SKM-1 (cell line): ENCODE measurements around the gene NCOR1.

Source experiments
- DNase-seq: peaks from one replicate; lab custom pipeline; 2025; ENCODE audit not compliant: unreplicated experiment; lab: John Stamatoyannopoulos, UW

NCOR1 gene

DNA sequence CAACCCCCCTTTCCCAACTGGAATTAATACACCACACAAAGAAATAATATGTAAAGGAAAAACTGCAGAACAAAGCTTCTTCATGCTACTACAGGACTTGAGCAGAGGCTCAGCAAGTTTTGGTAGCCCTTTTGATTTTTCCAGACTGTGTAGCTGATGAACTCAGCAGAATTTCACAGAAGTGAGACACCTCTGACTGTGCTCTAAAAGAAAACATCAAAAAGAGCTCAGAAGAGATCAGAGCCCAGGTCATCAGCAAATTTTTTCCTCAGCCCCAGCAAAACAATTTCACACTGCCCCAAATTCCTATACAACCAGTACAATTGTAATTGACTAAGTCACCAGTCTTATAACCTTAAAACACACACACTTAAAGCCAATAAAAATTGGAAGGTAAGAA lies 177.7 kb downstream of the NCOR1 start:
- DNase-seq = no peak

DNA sequence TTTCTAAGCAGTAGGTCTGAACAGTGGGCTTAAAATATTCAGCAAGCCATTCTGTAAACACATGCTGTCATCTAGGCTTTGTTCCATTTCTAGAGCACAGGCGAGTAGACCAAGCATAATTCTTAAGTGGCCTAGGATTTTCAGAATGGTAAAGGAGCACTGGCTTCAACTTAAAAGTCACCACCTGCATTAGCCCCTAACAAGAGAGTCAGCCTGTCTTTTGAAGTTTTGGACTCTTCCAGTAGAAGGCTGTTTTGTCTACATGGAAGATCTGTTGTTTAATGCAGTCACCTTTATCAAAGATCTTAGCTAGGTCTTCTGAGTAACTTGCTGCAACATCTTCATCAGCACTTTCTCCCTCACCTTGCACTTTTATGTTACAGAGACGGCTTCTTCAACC lies 179.1 kb downstream of the NCOR1 start:
- no peak for DNase-seq

DNA sequence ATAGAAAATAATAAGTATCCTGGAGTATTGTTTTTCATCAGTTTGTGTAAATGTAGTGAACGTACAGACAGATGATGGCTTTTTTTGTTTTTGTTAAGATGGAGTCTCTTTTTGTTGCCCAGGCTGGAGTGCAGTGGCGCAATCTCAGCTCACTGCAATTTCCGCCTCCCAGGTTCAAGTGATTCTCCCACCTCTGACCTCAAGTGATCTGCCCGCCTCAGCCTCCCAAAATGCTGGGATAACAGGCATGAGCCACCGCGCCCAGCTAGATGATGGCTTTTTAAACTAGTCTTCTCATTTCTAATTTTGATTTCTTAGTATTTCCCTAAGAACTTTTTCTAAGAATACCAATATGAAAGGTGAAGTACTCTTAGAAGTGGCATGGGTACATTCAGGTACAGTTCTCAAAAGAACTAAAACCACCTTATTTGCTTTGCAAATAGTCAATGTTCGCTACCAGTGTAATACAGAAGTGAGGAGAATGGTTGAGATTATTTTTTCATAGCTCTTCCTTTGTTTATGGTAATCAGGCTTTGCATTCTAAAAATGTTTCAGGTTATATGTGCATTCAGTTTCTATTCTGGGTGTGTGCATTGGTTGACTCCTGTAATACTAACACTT lies 181.5 kb downstream of the NCOR1 start:
- DNase-seq = no peak

DNA sequence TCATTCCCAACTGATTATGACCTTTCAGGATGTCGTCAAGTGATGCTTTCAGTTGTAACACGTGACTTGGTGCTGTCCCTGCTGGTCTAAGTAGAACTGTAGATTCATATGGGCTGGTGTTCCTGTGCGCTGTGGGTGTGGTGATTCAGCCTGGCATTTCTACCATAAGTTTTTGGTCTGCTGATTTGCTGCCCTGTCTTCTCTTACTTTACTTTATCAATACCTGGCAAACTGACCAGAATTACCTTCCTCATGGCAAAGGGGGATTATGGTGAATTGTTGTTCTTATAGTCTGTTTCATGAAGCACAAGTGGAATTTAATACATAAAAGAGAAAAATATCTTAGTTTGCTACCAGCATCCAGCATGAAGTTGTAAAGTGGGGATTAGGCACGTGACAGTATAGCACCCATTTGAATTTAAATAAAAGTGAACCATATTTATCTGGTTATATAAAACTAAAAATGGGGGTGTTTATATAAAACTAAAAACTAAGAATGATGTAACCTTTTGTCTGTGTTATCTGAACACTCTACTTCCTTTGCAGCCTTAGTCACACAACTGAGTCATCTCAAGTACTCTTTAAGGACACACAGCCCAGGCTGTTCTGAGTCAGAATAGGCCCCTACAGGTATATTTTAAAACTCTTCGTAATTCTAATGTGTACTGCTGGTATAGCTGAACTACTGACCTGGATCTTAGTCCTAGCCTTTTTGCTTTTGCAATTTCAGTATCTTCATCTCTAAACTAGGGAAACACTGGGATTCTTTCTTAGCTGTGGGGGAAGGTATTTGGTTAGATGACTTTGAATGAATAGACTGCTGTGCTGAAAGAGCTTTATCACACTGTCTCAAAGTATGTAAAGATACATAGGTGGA lies 187.4 kb downstream of the NCOR1 start:
- DNase-seq = no peak

DNA sequence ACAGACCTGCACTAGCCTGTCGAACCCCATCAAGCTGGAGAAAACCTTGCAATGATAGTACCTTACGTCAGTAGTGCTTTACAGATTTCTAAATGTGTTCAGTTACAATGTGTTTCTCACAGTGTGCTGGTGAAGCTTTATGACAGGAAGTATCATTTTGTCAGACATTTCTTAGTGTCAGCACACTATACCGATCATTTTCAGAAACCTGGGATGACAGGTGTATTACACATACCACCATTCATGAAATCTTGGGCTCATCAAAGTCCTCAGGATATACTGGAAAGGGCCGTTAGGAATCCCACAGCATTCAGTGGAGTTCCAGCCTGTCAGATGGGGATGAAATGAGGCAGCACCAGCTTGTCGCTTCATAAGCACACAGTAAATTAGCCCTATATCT lies 188.4 kb downstream of the NCOR1 start:
- no peak for DNase-seq

DNA sequence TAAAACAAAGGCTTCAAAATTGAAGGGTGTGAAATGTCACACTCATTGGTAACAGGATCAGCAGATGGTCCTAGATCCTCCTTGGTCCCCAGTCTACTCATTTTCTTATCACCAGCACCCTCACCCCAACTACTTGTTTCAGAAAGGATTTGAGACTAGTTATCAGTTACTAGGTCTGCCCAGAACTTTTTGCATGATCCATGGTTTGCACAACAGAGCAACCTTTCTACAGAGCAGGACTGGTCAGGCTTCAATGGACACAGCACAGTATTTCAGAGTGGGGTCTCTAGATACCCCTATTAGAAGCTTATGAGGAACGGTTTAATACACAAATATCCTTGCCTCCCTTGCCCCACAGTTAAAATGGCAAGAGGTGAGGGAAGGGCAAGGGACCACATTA lies 190.1 kb downstream of the NCOR1 start:
- DNase-seq = no peak

DNA sequence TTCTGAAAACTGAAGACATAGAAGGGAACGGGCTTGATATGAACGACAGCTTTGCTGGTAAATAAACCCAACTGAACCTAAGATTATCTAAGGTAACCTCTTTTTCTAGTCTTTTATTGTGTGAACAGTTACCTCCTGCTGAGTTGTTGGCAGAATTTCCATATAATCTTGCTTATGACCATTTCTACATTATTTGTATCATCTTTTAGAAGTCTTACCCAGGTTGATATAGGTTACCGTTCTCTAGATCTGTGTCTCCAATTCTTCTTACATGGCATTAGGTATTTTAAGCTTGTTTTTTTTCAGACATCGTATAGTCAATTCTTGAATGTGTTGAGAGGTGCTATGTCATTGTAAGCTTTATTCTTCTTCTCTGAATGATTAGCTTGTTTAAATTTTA lies 191.5 kb downstream of the NCOR1 start:
- no peak for DNase-seq

DNA sequence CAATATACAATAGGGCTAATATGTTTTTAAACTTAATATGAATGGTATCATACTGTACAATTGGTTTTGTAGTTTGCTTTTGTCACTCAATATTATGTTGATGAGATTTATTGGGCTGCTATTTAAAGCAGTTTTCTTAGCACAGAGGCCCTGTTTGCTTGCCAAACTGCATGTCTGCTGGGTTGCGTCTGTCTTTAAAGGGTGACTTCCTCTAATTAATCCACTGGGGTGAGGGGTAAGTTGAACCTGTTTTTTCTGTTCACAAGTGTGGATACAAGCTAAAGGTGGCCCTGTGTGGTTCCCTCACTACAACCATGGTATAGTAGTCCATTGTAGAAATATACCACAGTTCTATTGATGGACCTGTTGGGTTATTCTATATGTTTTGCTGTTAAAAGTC lies 196.0 kb downstream of the NCOR1 start:
- no peak for DNase-seq

DNA sequence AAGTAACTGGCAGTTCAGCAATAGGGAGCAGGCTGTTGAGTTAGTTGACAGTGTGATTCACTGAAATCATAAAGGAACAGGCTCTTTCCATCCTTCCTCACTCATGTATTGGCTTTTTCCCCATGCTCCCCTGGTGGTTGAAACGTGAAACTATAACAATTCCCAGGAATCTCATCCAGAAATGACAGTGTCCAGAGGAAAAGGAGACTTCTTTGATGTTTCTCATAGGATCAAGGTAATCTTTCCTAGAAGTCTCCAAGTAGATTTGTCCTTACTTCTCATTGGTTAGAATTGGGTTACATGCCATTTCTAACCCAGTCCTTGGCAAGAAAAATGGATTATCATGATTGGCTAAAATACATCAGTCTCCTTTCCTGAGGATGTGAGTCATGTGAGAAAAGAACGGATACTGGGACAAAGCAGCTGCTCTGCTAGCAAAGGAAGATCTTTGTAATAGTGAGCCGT lies 201.4 kb downstream of the NCOR1 start:
- no peak for DNase-seq

DNA sequence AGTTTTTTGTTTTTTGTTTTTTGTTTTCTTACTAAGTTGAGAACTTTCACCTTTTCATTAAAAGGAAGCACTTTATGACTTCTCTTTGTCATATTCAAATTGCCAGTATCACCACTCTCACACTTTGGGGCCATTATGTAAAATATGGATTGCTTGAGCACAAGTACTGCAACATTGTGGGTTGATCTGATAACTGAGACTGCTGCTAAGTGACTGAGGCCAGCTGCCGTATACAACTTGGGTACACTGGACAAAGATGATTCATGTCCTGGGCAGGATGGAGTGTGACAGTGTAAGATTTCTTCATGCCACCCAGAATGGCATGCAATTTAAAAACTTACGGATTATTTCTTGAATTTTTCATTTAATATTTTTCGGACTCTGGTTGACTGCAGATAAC lies 207.9 kb downstream of the NCOR1 start:
- DNase-seq = no peak

DNA sequence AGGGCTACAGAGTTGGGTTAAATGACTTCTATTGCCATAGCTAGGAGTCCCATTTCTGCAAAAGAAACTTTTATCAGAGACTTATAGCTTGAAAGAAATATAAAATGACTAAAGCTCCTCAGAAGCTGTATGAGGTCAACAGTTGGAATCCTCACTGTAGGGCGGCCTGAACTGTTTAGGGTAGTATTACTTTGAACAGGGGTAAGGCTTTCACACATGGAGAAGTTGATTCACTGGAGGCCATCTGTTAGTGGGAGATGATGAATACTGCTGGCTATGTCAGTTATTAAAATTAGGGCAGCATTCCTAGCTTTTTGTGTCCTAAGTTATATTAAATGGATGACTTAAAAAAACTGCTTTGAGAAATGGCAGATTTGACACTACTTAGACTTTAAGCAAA lies 209.7 kb downstream of the NCOR1 start:
- no peak for DNase-seq

DNA sequence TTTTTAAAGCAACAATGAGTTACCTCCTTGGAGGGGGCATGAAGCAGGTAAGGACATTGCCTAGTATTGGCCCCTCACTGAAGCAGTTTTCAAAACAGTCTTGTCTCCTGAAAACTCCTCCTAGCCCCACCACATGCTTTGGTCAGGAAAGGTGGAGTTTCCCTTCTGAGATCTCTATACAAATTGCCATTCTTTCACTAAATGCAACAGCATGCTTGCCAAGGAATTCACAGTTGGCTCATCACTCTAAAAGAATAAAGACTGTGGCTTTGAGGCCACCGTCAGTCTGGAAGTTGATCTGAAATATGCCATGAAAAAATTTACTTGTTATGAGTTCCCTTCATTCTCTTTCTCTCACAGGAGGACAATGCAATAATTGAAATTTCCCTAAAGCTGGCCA lies 211.5 kb downstream of the NCOR1 start:
- no peak for DNase-seq

DNA sequence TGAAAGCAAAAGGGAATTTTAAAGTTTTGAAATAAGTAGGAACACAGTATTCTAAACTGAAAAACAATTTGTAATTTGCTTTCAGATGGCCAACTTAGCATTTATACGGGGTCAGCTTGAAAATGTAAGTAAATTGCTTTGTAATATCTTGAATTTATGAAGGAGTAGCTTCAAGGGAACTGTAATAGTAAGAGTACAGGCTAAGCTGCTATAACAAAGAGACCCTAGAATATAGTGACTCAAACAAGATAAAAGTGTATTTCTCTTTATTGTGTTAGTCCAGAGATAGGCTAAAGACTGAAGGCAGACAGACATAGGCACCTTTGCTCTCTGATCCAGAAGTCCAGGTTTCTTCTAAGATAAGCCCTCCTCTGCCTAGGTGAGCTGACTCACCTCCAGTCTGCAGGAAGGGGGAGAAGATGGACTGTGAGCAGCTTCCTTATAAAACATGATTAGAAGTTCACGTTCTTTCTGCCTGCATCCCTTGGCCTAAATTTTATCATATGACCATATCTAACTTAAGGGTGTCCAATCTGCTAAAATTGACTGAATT lies 212.6 kb downstream of the NCOR1 start:
- no peak for DNase-seq

DNA sequence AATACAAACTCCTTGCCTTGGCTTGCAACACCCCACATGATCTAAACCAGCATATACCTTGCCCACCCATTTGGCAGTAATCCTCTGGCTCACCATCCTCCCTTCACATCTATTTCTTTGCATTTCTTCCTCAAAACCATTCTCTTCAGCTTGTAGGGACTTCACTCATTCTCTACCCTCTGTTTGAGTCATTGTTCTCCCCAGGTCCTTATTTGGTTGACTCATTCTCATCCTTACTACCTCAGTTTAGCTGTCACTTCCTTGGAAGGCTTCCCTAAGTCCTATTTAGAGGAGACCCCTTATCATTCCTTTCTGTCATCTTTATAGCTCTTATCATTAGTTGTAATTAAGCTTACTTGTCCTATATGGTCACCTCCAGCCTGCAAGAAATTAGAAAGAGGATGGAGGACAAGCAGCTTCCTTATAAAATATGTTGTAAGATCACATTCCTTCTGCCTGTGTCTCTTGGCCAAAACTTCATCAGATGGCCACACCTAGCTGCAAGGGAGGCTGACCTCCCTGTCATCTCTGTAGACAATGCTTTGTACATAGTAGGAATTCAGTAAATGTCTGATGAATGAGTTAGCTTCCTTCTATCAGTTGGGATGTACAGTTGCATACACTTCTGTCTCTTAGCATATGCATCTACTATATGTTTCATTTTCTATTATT lies 214.0 kb downstream of the NCOR1 start:
- DNase-seq = no peak

DNA sequence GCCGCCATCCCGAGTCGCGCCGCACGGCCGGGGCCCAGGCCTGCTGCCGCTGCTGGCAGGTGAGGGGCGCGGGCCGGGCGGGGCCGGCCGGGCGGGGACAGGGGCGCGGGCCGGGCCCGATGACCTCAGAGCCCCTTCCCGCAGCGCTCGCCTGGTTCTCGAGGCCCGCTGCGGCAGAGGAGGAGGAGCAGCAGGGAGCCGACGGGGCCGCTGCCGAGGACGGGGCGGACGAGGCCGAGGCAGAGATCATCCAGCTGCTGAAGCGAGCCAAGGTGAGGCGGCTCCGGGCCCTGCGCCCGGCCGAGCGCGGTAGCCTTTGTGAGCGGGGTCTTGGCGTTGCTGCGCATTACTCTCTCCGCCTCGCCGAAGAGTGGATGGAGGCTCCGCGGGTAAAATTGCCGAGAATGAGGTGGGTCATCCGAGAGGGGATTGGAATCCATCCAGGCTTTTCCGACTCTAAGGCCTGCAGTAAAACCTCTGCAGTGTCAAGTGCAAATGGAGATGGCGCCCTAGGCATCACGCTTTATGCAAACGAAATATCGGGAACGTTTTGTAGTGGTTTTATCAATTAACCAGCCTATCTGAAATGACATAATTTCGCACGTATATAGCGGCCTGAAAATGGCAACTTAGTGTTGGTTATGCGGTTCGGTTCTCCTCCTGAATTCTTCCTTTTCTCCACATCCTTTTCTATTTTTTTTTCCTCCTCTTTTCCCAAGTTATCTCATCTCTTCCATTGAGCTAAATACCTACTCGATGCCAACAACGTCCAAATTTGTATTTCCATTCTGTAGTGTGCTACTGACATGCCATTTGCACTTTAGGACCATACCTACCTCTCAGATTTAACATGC lies 215.1 kb downstream of the NCOR1 start:
- DNase-seq = no peak

DNA sequence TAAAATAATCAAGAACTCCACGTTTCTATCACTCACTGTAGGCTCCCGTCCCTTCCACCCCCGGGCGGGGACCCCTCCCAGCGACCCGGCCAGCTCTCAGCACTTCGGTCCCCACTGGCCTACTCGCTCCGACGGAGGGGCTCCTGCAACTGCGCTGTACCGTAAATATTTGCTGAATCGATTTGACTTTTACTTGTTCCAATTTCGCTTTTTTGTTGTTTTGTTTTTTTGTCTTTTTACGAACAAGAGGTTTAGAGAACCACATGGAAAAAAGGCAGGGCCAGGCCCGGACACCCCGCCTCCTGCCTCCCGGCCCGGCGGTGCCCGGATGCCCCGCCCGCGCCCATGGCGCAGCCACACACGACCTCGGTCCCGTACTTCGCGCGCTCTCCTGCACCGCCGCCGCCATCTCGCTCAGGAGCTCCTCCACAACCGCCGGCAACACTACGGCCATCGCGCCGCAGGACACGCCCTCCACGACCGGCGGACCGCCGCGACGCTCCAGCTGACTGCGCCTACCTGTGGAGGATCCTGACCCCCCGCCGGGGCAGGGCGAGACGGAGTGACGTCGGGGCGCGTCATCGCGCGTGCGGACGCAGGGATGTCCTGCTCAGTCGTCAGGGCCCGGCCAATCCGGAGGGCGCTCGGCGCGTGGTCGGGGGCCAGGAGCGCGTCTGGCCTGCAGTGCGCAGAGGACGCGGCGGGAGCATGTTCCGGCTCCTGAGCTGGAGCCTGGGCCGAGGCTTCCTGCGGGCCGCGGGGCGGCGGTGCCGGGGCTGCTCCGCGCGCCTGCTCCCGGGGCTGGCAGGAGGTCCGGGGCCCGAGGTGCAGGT lies 216.0 kb downstream of the NCOR1 start, which contains the start of the genes TTC19 and ZSWIM7:
TSS of gene TTC19 (plus strand) at position 684 of the 833 bp plus-strand sequence. CDS start at position 709, 25 bp downstream.
TSS of gene ZSWIM7 (minus strand) at position 564 of the 833 bp plus-strand sequence. CDS start at position 454, 110 bp downstream.
- DNase-seq = peak; percentile 72

DNA sequence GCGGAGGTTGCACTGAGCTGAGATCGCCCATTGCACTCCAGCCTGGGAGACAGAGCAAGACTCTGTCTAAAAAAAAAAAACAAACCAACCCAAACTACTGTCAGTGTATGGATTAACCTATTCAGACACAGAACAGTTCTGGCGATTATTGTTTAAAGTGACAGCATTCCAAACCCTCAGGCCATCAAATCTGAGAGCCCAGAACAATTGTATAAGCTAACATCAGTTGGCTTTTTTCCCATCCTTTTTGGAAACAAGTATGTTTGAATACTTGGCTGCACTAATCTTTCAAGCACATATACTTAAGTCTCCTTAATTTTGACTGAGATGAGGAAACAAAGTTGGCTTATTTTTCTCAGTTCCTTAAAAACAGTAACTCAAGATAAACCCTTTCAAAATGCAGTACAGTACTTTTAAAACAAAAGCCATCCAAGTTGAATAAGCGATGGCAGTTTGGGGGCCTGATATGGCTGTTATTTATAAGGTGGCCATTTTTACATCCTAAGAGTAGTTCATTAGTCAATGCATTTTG lies 217.2 kb downstream of the NCOR1 start:
- DNase-seq = no peak

DNA sequence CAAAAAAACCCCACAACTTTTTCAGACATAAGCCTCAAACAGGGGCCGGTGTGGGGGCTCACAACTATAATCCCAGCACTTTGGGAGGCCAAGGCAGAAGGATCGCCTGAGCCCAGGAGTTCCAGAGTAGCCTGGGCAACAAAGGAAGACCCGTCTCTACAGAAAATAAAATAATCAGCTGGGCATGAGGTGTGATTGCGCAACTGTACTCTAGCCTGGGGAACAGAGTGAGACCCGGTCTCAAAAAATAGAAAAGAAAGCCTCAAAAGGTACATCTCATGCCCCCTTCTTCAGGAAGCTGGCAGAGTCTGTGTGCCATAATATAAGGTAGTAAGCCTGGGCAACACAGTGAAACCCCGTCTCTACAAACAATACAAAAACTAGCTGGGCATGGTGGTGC lies 219.0 kb downstream of the NCOR1 start:
- no peak for DNase-seq
